ENCODE results near the gene USP54.
A peak's percentile ranks its signal among the peaks of the same experiment; 100 is the strongest.
"Not testable (repeated sequence)": the region's sequence is repeated elsewhere in the genome, so short reads cannot be mapped to it uniquely, and the experiment has no call there.

USP54 gene

GRCh38 chr10:73590881-73591799 lies at the start of gene USP54:
USP54 (minus strand) TSS chr10:73591342; CDS start chr10:73575658, 15,684 bp downstream.
- DNase-seq, result no peak

- DNase-seq, result peak; percentile 34
These were observed 48.1 kb upstream of the USP54 start for GRCh38 chr10:73639286-73639685.

GRCh38 chr10:73635781-73636180 lies 44.6 kb upstream of the USP54 start:
- DNase-seq, result no peak

- DNase-seq, result no peak
These were observed 43.3 kb upstream of the USP54 start for GRCh38 chr10:73634421-73634820.

GRCh38 chr10:73629165-73629564 lies 38.0 kb upstream of the USP54 start:
- DNase-seq, result no peak

- no peak for DNase-seq
These were observed 37.3 kb upstream of the USP54 start for GRCh38 chr10:73628405-73628804.

GRCh38 chr10:73627300-73627699 lies 36.2 kb upstream of the USP54 start:
- no peak for DNase-seq

- DNase-seq, result peak; percentile 83
These were observed 35.0 kb upstream of the USP54 start for GRCh38 chr10:73625884-73626752.

GRCh38 chr10:73625004-73625883 lies 34.1 kb upstream of the USP54 start:
- DNase-seq, result peak; percentile 31

- no peak for DNase-seq
These were observed 31.9 kb upstream of the USP54 start for GRCh38 chr10:73623056-73623455.

GRCh38 chr10:73620974-73621373 lies 29.8 kb upstream of the USP54 start:
- DNase-seq, result not testable (repeated sequence)

- not testable (repeated sequence) for DNase-seq
These were observed 26.0 kb upstream of the USP54 start for GRCh38 chr10:73617143-73617542.

GRCh38 chr10:73614720-73615119 lies 23.6 kb upstream of the USP54 start:
- no peak for DNase-seq

- DNase-seq, result no peak
These were observed 18.0 kb upstream of the USP54 start for GRCh38 chr10:73609116-73609515.

GRCh38 chr10:73601486-73601921 lies 10.4 kb upstream of the USP54 start:
- peak; percentile 80 for DNase-seq

- no peak for DNase-seq
These were observed 6.2 kb upstream of the USP54 start for GRCh38 chr10:73597346-73597745.

- no peak for DNase-seq
These were observed 2.7 kb upstream of the USP54 start for GRCh38 chr10:73593812-73594211.

- no peak for DNase-seq
These were observed 2.0 kb upstream of the USP54 start for GRCh38 chr10:73593110-73593509.

GRCh38 chr10:73591935-73592699 lies 975 bp upstream of the USP54 start:
- DNase-seq, result peak; percentile 20

- DNase-seq, result no peak
These were observed 1.5 kb downstream of the USP54 start for GRCh38 chr10:73589563-73590126.

- no peak for DNase-seq
These were observed 2.5 kb downstream of the USP54 start for GRCh38 chr10:73588656-73589055.

Measured in DMS79 treated with DMSO at 0.1 percent for 48 hours (cell line).